Measurements from ENCODE around the gene DSCAM.

Gene DSCAM

GRCh38 chr21:40615505-40616376 is 231.2 kb downstream of the DSCAM start:
- no peak for DNase-seq
- ATAC-seq = no peak
- Mint-ChIP-seq H3K27ac (no peak overlapping the region), H3K4me1 (no peaks in the 10 kb centered on the region), H3K4me3 (no peak overlapping the region), H3K9me3 (peaks cover 0 to 18% of the 10 kb centered on the region in 2 donors), H3K27me3 (no peaks in the 10 kb centered on the region)

- Mint-ChIP-seq H3K9me3 (peaks cover 0 to 11% of the 10 kb centered on the region in 2 donors), H3K4me1 (no peaks in the 10 kb centered on the region), H3K4me3 (no peak overlapping the region), H3K27ac (no peak overlapping the region), H3K27me3 (peaks cover 8% of the 10 kb centered on the region)
- ATAC-seq (no peak), DNase-seq (no peak)
Measured at GRCh38 chr21:40613546-40614030, 233.4 kb downstream of the DSCAM start.

- DNase-seq (no peak), ATAC-seq (no peak)
- Mint-ChIP-seq H3K27ac (no peak overlapping the region), H3K4me3 (no peak overlapping the region), H3K4me1 (no peaks in the 10 kb centered on the region), H3K9me3 (peaks cover 0 to 7% of the 10 kb centered on the region in 2 donors), H3K27me3 (peaks cover 8% of the 10 kb centered on the region)
Measured at GRCh38 chr21:40610345-40610744, 236.6 kb downstream of the DSCAM start.

GRCh38 chr21:40606341-40606740 is 240.6 kb downstream of the DSCAM start:
- H3K4me3 Mint-ChIP-seq = no peak overlapping the region

GRCh38 chr21:40605094-40605493 is 241.9 kb downstream of the DSCAM start:
- peaks cover 0 to 19% of the 10 kb centered on the region in 2 donors for H3K9me3 Mint-ChIP-seq
- ATAC-seq (no peak), DNase-seq (no peak)
- H3K27ac Mint-ChIP-seq = no peak overlapping the region
- no peak overlapping the region for H3K4me3 Mint-ChIP-seq
- no peaks in the 10 kb centered on the region for H3K4me1 Mint-ChIP-seq
- peaks cover 8% of the 10 kb centered on the region for H3K27me3 Mint-ChIP-seq

More at GRCh38 chr21:40606341-40606740, 240.6 kb downstream of the DSCAM start:
- H3K27ac Mint-ChIP-seq = no peak overlapping the region
- no peak for ATAC-seq
- peaks cover 0 to 19% of the 10 kb centered on the region in 2 donors for H3K9me3 Mint-ChIP-seq
- no peak for DNase-seq
- H3K4me1 Mint-ChIP-seq = no peaks in the 10 kb centered on the region
- peaks cover 8% of the 10 kb centered on the region for H3K27me3 Mint-ChIP-seq

GRCh38 chr21:40603774-40604173 is 243.2 kb downstream of the DSCAM start:
- no peak overlapping the region for H3K27ac Mint-ChIP-seq
- DNase-seq = no peak
- H3K9me3 Mint-ChIP-seq = peaks cover 3 to 19% of the 10 kb centered on the region in 2 donors
- H3K27me3 Mint-ChIP-seq = no peaks in the 10 kb centered on the region
- H3K4me3 Mint-ChIP-seq = no peak overlapping the region
- H3K4me1 Mint-ChIP-seq = no peaks in the 10 kb centered on the region
- no peak for ATAC-seq

- Mint-ChIP-seq H3K4me1 (no peaks in the 10 kb centered on the region), H3K27me3 (no peaks in the 10 kb centered on the region), H3K9me3 (peaks cover 5 to 12% of the 10 kb centered on the region in 2 donors), H3K4me3 (no peak overlapping the region), H3K27ac (no peak overlapping the region)
- ATAC-seq (no peak), DNase-seq (no peak)
Measured at GRCh38 chr21:40602080-40602479, 244.9 kb downstream of the DSCAM start.

- no peaks in the 10 kb centered on the region for H3K4me1 Mint-ChIP-seq
- H3K27ac Mint-ChIP-seq = no peak overlapping the region
- peaks cover 0 to 5% of the 10 kb centered on the region in 2 donors for H3K9me3 Mint-ChIP-seq
- H3K4me3 Mint-ChIP-seq = no peak overlapping the region
- no peak for DNase-seq
- no peaks in the 10 kb centered on the region for H3K27me3 Mint-ChIP-seq
- no peak for ATAC-seq
Measured at GRCh38 chr21:40595806-40596205, 251.2 kb downstream of the DSCAM start.

GRCh38 chr21:40587736-40588346 is 259.1 kb downstream of the DSCAM start:
- DNase-seq = no peak
- no peaks in the 10 kb centered on the region for H3K9me3 Mint-ChIP-seq
- no peaks in the 10 kb centered on the region for H3K4me1 Mint-ChIP-seq
- ATAC-seq = no peak
- H3K27ac Mint-ChIP-seq = no peak overlapping the region
- no peaks in the 10 kb centered on the region for H3K27me3 Mint-ChIP-seq
- H3K4me3 Mint-ChIP-seq = no peak overlapping the region

GRCh38 chr21:40586575-40586974 is 260.4 kb downstream of the DSCAM start:
- Mint-ChIP-seq H3K9me3 (no peaks in the 10 kb centered on the region), H3K4me3 (no peak overlapping the region), H3K27me3 (no peaks in the 10 kb centered on the region), H3K27ac (no peak overlapping the region), H3K4me1 (no peaks in the 10 kb centered on the region)
- no peak for ATAC-seq
- DNase-seq = no peak

GRCh38 chr21:40577285-40578043 is 269.5 kb downstream of the DSCAM start:
- Mint-ChIP-seq H3K27me3 (no peaks in the 10 kb centered on the region), H3K27ac (no peak overlapping the region), H3K9me3 (peaks cover 0 to 11% of the 10 kb centered on the region in 2 donors), H3K4me3 (no peak overlapping the region), H3K4me1 (no peaks in the 10 kb centered on the region)
- no peak for ATAC-seq
- DNase-seq = no peak

GRCh38 chr21:40575976-40576375 is 271.0 kb downstream of the DSCAM start:
- DNase-seq (no peak), ATAC-seq (no peak)
- Mint-ChIP-seq H3K27me3 (no peaks in the 10 kb centered on the region), H3K4me1 (no peaks in the 10 kb centered on the region), H3K9me3 (peaks cover 0 to 11% of the 10 kb centered on the region in 2 donors), H3K4me3 (no peak overlapping the region), H3K27ac (no peak overlapping the region)

GRCh38 chr21:40569357-40569756 is 277.6 kb downstream of the DSCAM start:
- Mint-ChIP-seq H3K4me1 (no peaks in the 10 kb centered on the region), H3K27me3 (no peaks in the 10 kb centered on the region), H3K27ac (no peak overlapping the region), H3K9me3 (peaks cover 7 to 16% of the 10 kb centered on the region in 2 donors), H3K4me3 (no peak overlapping the region)
- ATAC-seq (no peak), DNase-seq (no peak)

GRCh38 chr21:40568807-40569206 is 278.2 kb downstream of the DSCAM start:
- DNase-seq = no peak
- Mint-ChIP-seq H3K27ac (no peak overlapping the region), H3K4me3 (no peak overlapping the region), H3K9me3 (peaks cover 7 to 16% of the 10 kb centered on the region in 2 donors), H3K27me3 (no peaks in the 10 kb centered on the region), H3K4me1 (no peaks in the 10 kb centered on the region)
- no peak for ATAC-seq

GRCh38 chr21:40567501-40567900 is 279.5 kb downstream of the DSCAM start:
- H3K9me3 Mint-ChIP-seq = peaks cover 13 to 18% of the 10 kb centered on the region in 2 donors
- no peak for ATAC-seq
- no peak overlapping the region for H3K27ac Mint-ChIP-seq
- H3K4me1 Mint-ChIP-seq = no peaks in the 10 kb centered on the region
- no peak for DNase-seq
- no peaks in the 10 kb centered on the region for H3K27me3 Mint-ChIP-seq
- H3K4me3 Mint-ChIP-seq = no peak overlapping the region
